ENCODE data around the gene APCDD1.
A peak's percentile ranks its signal among the peaks of the same experiment; 100 is the strongest.
"Not testable (repeated sequence)": the region's sequence is repeated elsewhere in the genome, so short reads cannot be mapped to it uniquely, and the experiment has no call there.

APCDD1 gene

GRCh38 chr18:10497206-10497749 is 42.8 kb downstream of the APCDD1 start:
- DNase-seq, result peak; percentile 31

- peak; percentile 29 for DNase-seq
These were observed 44.8 kb downstream of the APCDD1 start for GRCh38 chr18:10499230-10499629.

GRCh38 chr18:10500038-10500437 is 45.6 kb downstream of the APCDD1 start:
- no peak for DNase-seq

GRCh38 chr18:10504723-10505122 is 50.3 kb downstream of the APCDD1 start:
- DNase-seq, result no peak

- DNase-seq, result not testable (repeated sequence)
These were observed 51.5 kb downstream of the APCDD1 start for GRCh38 chr18:10505892-10506291.

- DNase-seq, result no peak
These were observed 54.2 kb downstream of the APCDD1 start for GRCh38 chr18:10508591-10508990.

GRCh38 chr18:10511236-10511635 is 56.8 kb downstream of the APCDD1 start:
- DNase-seq, result peak; percentile 20

- no peak for DNase-seq
These were observed 59.6 kb downstream of the APCDD1 start for GRCh38 chr18:10514082-10514481.

- DNase-seq, result peak; percentile 63
These were observed 60.2 kb downstream of the APCDD1 start for GRCh38 chr18:10514601-10515000.

- no peak for DNase-seq
These were observed 61.0 kb downstream of the APCDD1 start for GRCh38 chr18:10515456-10515855.

- no peak for DNase-seq
These were observed 61.6 kb downstream of the APCDD1 start for GRCh38 chr18:10516078-10516477.

GRCh38 chr18:10518595-10519255 is 64.3 kb downstream of the APCDD1 start:
- peak; percentile 62 for DNase-seq

GRCh38 chr18:10519366-10519765 is 64.9 kb downstream of the APCDD1 start:
- DNase-seq, result peak; percentile 80

GRCh38 chr18:10519999-10520935 is 65.8 kb downstream of the APCDD1 start:
- peak; percentile 93 for DNase-seq

GRCh38 chr18:10521566-10521965 is 67.1 kb downstream of the APCDD1 start:
- no peak for DNase-seq

- DNase-seq, result no peak
These were observed 68.1 kb downstream of the APCDD1 start for GRCh38 chr18:10522574-10522973.

GRCh38 chr18:10523544-10523943 is 69.1 kb downstream of the APCDD1 start:
- no peak for DNase-seq

GRCh38 chr18:10524507-10525370 is 70.3 kb downstream of the APCDD1 start:
- peak; percentile 56 for DNase-seq

GRCh38 chr18:10525371-10525691 is 70.9 kb downstream of the APCDD1 start:
- no peak for DNase-seq

GRCh38 chr18:10525697-10526560 is 71.5 kb downstream of the APCDD1 start, which contains the start of gene NAPG:
Gene NAPG (plus strand): TSS chr18:10526027. CDS start chr18:10526103, 76 bp downstream.
- DNase-seq, result peak; percentile 96

- no peak for DNase-seq
These were observed 72.1 kb downstream of the APCDD1 start for GRCh38 chr18:10526561-10526949.

- DNase-seq, result no peak
These were observed 74.0 kb downstream of the APCDD1 start for GRCh38 chr18:10528439-10528838.
